GM19035 (cell line): Measurements from ENCODE around the gene SLC26A5.
"Not testable (repeated sequence)": the region's sequence is repeated elsewhere in the genome, so short reads cannot be mapped to it uniquely, and the experiment has no call there.

ENCODE experiments used
- ATAC-seq: cut with Tn5 transposase; IDR thresholded peaks from one replicate; pipeline ENCODE4 v1.9.1; 2021; ENCODE audit not compliant: unreplicated experiment

Gene SLC26A5

DNA sequence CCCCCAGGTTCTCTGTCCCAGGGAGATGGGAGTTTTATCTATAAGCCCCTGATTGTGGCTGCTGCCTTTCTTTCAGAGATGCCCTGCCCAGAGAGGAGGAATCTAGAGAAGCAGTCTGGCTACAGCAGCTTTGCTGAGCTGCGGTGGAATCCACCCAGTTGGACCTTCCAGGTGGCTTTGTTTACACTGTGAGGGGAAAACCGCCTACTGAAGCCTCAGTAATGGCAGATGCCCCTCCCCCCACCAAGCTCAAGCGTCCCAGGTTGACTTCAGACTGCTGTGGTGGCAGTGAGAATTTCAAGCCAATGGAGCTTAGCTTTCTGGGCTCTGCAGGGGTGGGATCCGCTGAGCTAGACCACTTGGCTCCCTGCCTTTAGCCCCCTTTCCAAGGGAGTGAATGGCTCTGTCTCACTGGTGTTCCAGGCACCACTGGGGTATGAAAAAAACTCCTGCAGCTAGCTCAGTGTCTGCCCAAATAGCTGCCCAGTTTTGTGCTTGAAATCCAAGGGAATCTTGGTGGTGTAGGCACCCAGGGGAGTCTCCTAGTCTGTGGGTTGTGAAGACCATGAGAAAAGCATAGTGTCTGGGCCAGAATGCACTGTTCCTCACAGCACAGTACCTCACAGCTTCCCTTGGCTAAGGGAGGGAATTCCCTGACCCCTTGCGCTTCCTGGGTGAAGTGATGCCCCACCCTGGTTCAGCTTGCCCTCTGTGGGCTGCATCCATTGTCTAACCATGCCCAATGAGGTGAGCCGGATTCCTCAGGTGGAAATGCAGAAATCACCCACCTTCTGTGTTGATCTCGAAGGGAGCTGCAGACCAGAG is 40.0 kb downstream of the SLC26A5 start:
- ATAC-seq: not testable (repeated sequence)

DNA sequence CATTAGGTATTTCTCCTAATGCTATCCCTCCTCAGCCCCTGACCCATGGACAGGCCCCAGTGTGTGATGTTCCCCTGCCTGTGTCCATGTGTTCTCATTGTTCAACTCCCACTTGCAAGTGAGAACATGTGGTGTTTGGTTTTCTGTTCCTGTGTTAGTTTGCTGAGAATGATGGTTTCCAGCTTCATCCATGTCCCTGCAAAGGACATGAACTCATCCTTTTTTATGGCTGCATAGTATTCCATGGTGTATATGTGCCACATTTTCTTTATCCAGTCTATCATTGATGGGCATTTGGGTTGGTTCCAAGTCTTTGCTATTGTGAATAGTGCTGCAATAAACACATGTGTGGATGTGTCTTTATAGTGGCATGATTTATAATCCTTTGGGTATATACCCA is 46.3 kb downstream of the SLC26A5 start:
- not testable (repeated sequence) for ATAC-seq

- ATAC-seq: no peak
Observed at GRCh38 chr7:103398483-103399127, 47.4 kb downstream of the SLC26A5 start.

DNA sequence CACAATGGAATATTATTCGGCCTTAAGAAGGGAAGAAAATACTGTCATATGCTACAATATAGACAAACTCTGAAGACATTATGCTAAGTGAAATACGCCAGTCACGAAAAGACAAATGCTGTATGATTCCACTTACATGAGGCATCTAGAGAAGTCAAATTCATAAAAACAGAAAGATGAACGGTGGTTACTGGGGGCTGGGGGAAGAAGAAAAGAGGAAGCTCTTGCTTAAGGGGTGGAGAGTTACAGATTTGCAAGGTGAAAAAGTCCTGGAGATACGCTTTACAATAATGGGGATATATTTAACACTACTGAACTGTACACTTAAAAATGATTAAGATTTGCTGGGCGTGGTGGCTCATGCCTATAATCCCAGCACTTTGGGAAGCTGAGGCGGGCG is 49.5 kb downstream of the SLC26A5 start:
- no peak for ATAC-seq

DNA sequence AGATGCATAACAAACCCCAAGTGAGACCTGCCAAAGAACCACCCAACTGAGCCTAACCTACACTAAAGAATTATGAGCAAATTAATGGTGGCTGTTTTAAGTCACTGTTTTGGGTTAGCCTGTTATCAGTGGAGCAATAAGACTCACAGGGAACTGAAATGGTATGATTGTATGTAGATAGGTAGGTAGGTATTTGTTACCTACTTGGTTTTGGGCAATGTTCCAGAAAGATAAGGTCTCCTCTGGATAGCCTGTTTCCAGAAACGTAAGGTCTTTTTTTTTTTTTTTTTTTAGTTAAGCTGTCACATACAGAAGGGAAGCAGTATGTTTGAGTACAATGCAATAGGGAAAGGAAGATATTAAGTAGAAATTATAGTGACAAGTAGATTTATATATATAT is 50.9 kb downstream of the SLC26A5 start:
- ATAC-seq: no peak

DNA sequence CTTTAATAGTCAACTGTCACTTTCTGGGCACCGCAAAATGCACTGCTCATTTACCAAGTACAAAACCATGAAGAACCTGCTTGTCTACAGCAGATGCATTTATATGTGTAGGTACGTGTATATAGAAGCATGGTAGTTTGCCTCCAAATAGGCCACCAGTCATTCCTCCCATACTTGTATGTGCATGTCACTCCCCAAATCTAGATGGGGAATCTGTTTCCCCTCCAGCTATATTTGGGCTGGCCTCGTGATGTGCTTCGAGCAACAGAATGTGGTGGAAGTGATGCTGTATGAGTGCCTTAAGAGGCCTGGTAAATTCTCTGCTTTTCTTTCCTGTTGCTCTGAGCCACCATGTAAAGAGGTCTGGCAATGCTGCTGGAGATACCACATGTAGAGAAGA is 51.4 kb downstream of the SLC26A5 start:
- no peak for ATAC-seq

DNA sequence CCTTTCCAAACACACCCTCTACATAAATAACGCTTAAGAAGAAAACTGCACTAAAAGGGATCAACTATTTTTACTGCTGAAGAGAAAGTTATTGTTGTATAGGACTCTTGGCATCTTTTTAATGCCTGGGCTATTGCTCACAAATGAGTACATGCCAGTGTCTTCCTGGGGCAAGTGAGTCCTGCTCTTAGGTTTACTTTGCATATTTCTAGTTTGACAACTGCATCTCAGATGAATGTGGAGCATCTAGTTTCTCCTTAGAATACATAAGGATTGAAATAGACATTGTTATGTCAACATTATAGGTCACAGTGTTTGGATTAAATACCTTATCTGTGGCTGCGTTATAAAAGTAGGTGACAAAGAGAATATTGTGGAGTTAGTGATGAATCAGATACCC is 54.0 kb downstream of the SLC26A5 start:
- ATAC-seq: no peak

DNA sequence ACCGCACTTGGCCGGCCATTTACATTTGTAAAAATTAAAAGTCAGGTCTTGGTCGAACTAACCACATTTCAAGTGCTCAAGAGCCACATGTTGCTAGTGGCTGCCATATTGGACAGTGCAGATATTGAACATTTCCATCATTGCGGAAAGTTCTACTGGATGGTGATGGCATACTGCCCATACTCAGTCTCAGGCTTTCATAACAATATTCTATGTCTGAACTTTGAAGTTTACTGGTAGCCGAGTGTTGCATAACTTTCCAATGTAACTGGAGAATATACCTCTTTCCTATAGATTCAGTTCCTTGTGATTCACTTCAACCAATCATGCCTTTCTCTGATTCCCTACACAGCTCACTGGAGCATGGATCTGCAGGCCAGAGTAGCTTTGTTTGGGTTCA is 54.9 kb downstream of the SLC26A5 start:
- ATAC-seq: no peak

GRCh38 chr7:103389263-103389662 is 56.7 kb downstream of the SLC26A5 start:
- ATAC-seq: no peak

DNA sequence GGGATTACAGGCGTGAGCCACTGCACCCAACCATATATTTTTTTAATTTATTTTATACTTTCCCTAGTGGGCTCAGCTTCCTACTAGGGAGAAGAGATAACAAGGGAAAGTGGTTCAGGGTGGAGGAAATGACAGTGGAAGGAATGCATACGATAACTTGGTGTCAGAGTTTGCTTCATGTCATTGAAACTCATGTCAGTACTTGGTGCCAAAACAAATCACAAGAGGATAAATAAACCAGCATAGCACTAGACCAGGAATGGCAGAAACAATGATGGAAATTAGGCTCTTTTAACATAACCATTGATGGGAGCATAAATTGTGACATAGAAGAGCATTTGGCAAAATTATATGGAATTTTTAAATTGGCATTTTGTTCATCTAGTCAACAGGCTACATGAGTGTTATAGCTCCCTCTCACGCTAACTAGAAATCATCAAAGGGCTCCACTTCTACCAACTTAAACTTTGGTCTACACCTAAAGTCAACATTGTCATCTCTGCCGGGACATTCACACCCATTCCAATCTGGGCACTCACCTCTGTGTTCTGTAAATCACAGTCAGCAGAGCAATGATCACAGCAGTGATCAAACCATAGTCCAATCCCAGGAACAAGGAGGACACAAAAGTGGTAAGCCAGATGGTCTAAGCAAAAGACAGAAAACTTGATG is 57.4 kb downstream of the SLC26A5 start:
- no peak for ATAC-seq

GRCh38 chr7:103387242-103387641 is 58.8 kb downstream of the SLC26A5 start:
- ATAC-seq: no peak

DNA sequence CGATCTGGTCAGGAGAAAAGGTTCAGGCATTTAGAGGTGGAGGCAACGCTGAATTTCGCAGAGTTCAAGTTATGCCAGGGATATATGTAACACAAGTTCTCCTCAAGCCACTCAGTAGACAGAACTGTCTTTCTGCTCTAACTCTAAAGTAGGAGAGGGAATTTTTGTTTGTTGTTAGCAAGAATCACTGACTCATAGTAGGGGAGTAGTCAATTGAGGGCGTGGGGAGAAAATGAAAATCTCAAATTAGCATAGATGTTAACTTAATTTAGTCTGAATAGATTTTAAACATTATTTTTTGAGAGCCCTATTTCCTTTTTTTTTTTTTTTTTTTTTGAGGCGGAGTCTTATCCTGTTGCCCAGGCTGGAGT is 64.0 kb downstream of the SLC26A5 start:
- ATAC-seq: no peak

DNA sequence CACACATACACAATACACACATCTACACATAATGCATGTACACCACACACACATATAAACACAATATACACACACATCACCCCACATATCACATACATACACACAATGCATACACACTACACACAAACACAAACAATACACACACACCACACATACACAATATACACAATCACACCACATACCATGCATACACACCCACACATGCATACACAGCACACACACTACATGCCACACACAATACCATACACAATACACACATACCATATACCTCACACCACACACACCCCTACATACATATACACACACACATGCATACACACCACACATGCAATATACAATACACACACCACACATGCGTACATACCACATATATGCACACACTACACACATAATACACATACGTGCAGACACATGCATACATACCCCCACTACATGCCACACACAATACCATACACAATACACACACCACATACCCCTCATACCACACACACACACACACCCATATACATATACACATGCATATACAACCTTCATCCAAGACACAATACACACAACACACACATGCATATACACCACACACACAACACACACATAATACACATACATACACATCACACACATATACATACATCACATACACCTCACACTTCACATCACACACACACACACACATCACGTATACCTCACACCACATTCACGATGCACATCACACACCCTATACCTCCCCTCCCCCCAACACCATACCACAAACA is 64.6 kb downstream of the SLC26A5 start:
- ATAC-seq: no peak

- ATAC-seq: no peak
Observed at GRCh38 chr7:103380395-103381191, 65.4 kb downstream of the SLC26A5 start.

- ATAC-seq: no peak
Observed at GRCh38 chr7:103379270-103379975, 66.6 kb downstream of the SLC26A5 start.

- no peak for ATAC-seq
Observed at GRCh38 chr7:103373866-103374643, 72.0 kb downstream of the SLC26A5 start.

GRCh38 chr7:103369432-103369831 is 76.6 kb downstream of the SLC26A5 start:
- no peak for ATAC-seq

DNA sequence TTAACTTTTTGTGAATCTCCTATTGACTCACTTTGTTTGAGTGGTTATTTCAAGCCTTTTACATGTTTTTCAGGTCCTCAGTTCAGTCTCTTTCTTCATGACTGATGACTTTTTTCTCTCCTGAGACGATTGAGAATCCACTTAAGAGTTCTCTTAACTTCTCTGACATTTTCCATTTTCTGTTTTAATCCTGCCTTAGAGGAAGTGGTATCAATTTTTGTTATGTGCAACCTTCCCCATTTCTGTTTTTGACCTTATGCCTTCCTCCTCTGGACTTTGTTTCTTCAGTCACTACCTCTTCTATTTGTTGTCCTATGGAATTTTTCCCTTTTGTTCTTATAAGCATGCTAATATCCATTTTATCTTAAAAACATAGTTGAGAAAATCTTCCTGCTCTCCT is 96.2 kb downstream of the SLC26A5 start:
- ATAC-seq: no peak

GRCh38 chr7:103348959-103349358 is 97.0 kb downstream of the SLC26A5 start:
- no peak for ATAC-seq
